HEK293T (cell line): ENCODE measurements around the gene IGF1R.

Source experiments
- ARNT ChIP-seq: fragments of 450-650 bp; IDR thresholded peaks from 2 replicates; pipeline ENCODE4 v1.6.1; 2017; ENCODE audit warnings: mild to moderate bottlenecking
- CTBP1 ChIP-seq: fragments of 450-650 bp; IDR thresholded peaks from 2 replicates; pipeline ENCODE4 v1.6.1; 2016; ENCODE audit warnings: borderline replicate concordance
- FOXA1 ChIP-seq: fragments of 450-650 bp; IDR thresholded peaks from 2 replicates; pipeline ENCODE4 v1.6.1; 2016; ENCODE audit warnings: mild to moderate bottlenecking
- FOXK2 ChIP-seq: fragments of 450-650 bp; IDR thresholded peaks from 2 replicates; pipeline ENCODE4 v1.6.1; 2016; ENCODE audit warnings: mild to moderate bottlenecking
- FOXM1 ChIP-seq: fragments of 450-650 bp; IDR thresholded peaks from 2 replicates; pipeline ENCODE4 v1.6.1; 2017; ENCODE audit warnings: mild to moderate bottlenecking, borderline replicate concordance
- HDGF ChIP-seq: fragments of 450-650 bp; IDR thresholded peaks from 2 replicates; pipeline ENCODE4 v1.6.1; 2017; ENCODE audit warnings: antibody characterized with exemption, borderline replicate concordance
- NFRKB ChIP-seq: fragments of 450-650 bp; IDR thresholded peaks from 2 replicates; pipeline ENCODE4 v1.6.1; 2016; ENCODE audit warnings: mild to moderate bottlenecking, moderate library complexity
- PKNOX1 ChIP-seq: fragments of 450-650 bp; IDR thresholded peaks from 2 replicates; pipeline ENCODE4 v1.6.1; 2016
- SUZ12 ChIP-seq: fragments of 450-650 bp; IDR thresholded peaks from 2 replicates; pipeline ENCODE4 v1.6.1; 2016; ENCODE audit warnings: mild to moderate bottlenecking
- ZNF384 ChIP-seq: fragments of 450-650 bp; IDR thresholded peaks from 2 replicates; pipeline ENCODE4 v1.6.1; 2016

DNA sequence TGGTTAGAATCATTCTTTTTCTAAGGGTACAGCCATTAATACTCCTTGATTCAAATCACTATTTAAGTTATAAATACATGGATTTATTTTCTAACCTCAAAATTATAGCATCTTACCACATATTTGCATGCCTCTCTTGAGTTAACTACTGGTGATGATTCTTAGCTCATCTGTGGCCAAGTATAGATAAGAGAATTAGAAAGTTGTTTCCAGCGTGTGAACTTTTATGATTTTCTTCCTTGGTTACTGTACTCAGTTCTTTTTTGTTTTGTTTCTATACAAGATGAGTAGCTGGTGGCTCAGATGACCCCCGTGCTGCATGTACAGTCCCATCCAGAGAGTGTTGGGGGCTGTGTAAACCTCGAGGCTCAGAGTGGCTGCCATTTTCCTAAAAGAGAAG is 124.6 kb downstream of the IGF1R start:
- TF ChIP-seq FOXK2 = no peak
- TF ChIP-seq FOXM1 = no peak
- TF ChIP-seq ZNF384 = no peak
- TF ChIP-seq HDGF = no peak
- no peak for TF ChIP-seq NFRKB
- TF ChIP-seq SUZ12 = no peak
- TF ChIP-seq ARNT = no peak
- TF ChIP-seq PKNOX1 = no peak
- TF ChIP-seq FOXA1 = no peak
- no peak for TF ChIP-seq CTBP1
